OCI-LY1 (cell line): ENCODE measurements around the gene MUC5AC.
"Not testable (repeated sequence)": the region's sequence is repeated elsewhere in the genome, so short reads cannot be mapped to it uniquely, and the experiment has no call there.

Source experiments
- H2AFZ ChIP-seq: fragments of 200-600 bp; sonication (generic), shearing (Covaris generic); 2 replicates; pipeline ENCODE4 v1.6.0; 2014; ENCODE audit warnings: antibody characterized with exemption, mild to moderate bottlenecking, low read length
- H3F3A ChIP-seq: fragments of 200-600 bp; sonication (generic), shearing (Covaris generic); 2 replicates; pipeline ENCODE4 v1.6.0; 2014; ENCODE audit warnings: mild to moderate bottlenecking, antibody characterized with exemption, low read length, moderate library complexity; ENCODE audit not compliant: insufficient read depth
- H3K27ac ChIP-seq: fragments of 200-600 bp; sonication (generic); 2 replicates; pipeline ENCODE4 v1.5.1; 2014; ENCODE audit warnings: low read length, mixed run types, mild to moderate bottlenecking, low read depth; ENCODE audit not compliant: poor library complexity, severe bottlenecking
- H3K27me3 ChIP-seq: fragments of 200-600 bp; sonication (generic); 2 replicates; pipeline ENCODE4 v1.6.0; 2014; ENCODE audit warnings: antibody characterized with exemption, mild to moderate bottlenecking, low read length, moderate library complexity; ENCODE audit not compliant: insufficient read depth
- H3K36me3 ChIP-seq: fragments of 200-600 bp; sonication (generic); 2 replicates; pipeline ENCODE4 v1.6.1; 2014; ENCODE audit warnings: mild to moderate bottlenecking, antibody characterized with exemption, low read length, moderate library complexity, mixed read lengths; ENCODE audit not compliant: insufficient read depth
- H3K4me1 ChIP-seq: fragments of 200-600 bp; sonication (generic); 2 replicates; pipeline ENCODE4 v1.5.1; 2014; ENCODE audit warnings: mild to moderate bottlenecking, low read length, moderate library complexity; ENCODE audit not compliant: insufficient read depth, severe bottlenecking
- H3K4me2 ChIP-seq: fragments of 200-600 bp; sonication (generic), shearing (Covaris generic); 2 replicates; pipeline ENCODE4 v1.6.1; 2014; ENCODE audit warnings: low read length
- H3K4me3 ChIP-seq: fragments of 200-600 bp; sonication (generic); 2 replicates; pipeline ENCODE4 v1.5.1; 2014; ENCODE audit warnings: low read length, low read depth, mild to moderate bottlenecking, mixed read lengths; ENCODE audit not compliant: poor library complexity, severe bottlenecking
- H3K79me2 ChIP-seq: fragments of 200-600 bp; shearing (Covaris generic); 2 replicates; pipeline ENCODE4 v1.6.1; 2016; ENCODE audit warnings: mixed run types, low read length, mixed read lengths; ENCODE audit not compliant: insufficient read depth
- H3K9ac ChIP-seq: fragments of 200-600 bp; sonication (generic), shearing (Covaris generic); 2 replicates; pipeline ENCODE4 v1.6.1; 2014; ENCODE audit warnings: mild to moderate bottlenecking, low read length, mixed read lengths
- H3K9me2 ChIP-seq: fragments of 200-600 bp; sonication (generic), shearing (Covaris generic); 2 replicates; pipeline ENCODE4 v1.6.1; 2014; ENCODE audit warnings: low read depth, mild to moderate bottlenecking, low read length, mixed read lengths
- H3K9me3 ChIP-seq: fragments of 200-600 bp; shearing (Covaris generic); 2 replicates; pipeline ENCODE4 v1.6.1; 2014; ENCODE audit warnings: low read length, mixed read lengths
- H4K20me1 ChIP-seq: fragments of 200-600 bp; sonication (generic), shearing (Covaris generic); 2 replicates; pipeline ENCODE4 v1.6.0; 2016; ENCODE audit warnings: mild to moderate bottlenecking, low read length; ENCODE audit not compliant: insufficient read depth
- CTCF ChIP-seq: fragments of 200-600 bp; sonication (generic), shearing (Covaris generic); IDR thresholded peaks from 2 replicates; pipeline ENCODE4 v1.5.1; 2017; ENCODE audit warnings: mild to moderate bottlenecking, antibody characterized with exemption, low read length, moderate library complexity, mixed read lengths
- EZH2 ChIP-seq: fragments of 200-600 bp; sonication (generic), shearing (Covaris generic); IDR thresholded peaks from 2 replicates; pipeline ENCODE4 v1.8.0; 2017; ENCODE audit warnings: borderline replicate concordance, mixed run types, mild to moderate bottlenecking, antibody characterized with exemption, low read length, moderate library complexity, mixed read lengths

Gene MUC5AC

GRCh38 chr11:1163321-1163910 lies 5.7 kb downstream of the MUC5AC start:
- no peak overlapping the region for H3K9ac ChIP-seq
- no peaks in the 10 kb centered on the region for H3F3A ChIP-seq
- no peak overlapping the region for H3K4me3 ChIP-seq
- no peaks in the 10 kb centered on the region for H3K4me1 ChIP-seq
- no peaks in the 10 kb centered on the region for H3K9me3 ChIP-seq
- no peak overlapping the region for H3K4me2 ChIP-seq
- no peaks in the 10 kb centered on the region for H4K20me1 ChIP-seq
- H3K79me2 ChIP-seq, result no peaks in the 10 kb centered on the region
- no peak overlapping the region for H2AFZ ChIP-seq
- H3K27ac ChIP-seq, result no peak overlapping the region
- no peak for TF ChIP-seq CTCF
- no peak for TF ChIP-seq EZH2
- no peaks in the 10 kb centered on the region for H3K9me2 ChIP-seq
- H3K36me3 ChIP-seq, result no peaks in the 10 kb centered on the region
- no peaks in the 10 kb centered on the region for H3K27me3 ChIP-seq

- H3K27ac ChIP-seq, result no peak overlapping the region
- no peak overlapping the region for H2AFZ ChIP-seq
- H3K9me3 ChIP-seq, result no peaks in the 10 kb centered on the region
- H3K4me3 ChIP-seq, result no peak overlapping the region
- H3K36me3 ChIP-seq, result no peaks in the 10 kb centered on the region
- no peaks in the 10 kb centered on the region for H3K4me1 ChIP-seq
- H3K9me2 ChIP-seq, result no peaks in the 10 kb centered on the region
- no peak for TF ChIP-seq EZH2
- no peak for TF ChIP-seq CTCF
- no peak overlapping the region for H3K9ac ChIP-seq
- H3K79me2 ChIP-seq, result no peaks in the 10 kb centered on the region
- H4K20me1 ChIP-seq, result no peaks in the 10 kb centered on the region
- H3F3A ChIP-seq, result no peaks in the 10 kb centered on the region
- H3K27me3 ChIP-seq, result no peaks in the 10 kb centered on the region
- H3K4me2 ChIP-seq, result no peak overlapping the region
These were observed 6.4 kb downstream of the MUC5AC start for GRCh38 chr11:1163911-1164735.

- not testable (repeated sequence) for H3K4me3 ChIP-seq, H4K20me1 ChIP-seq, H3K4me2 ChIP-seq, H3K9me2 ChIP-seq, H3K27me3 ChIP-seq, H2AFZ ChIP-seq, H3K27ac ChIP-seq, H3K4me1 ChIP-seq, H3K79me2 ChIP-seq, H3K9ac ChIP-seq, H3K36me3 ChIP-seq, H3K9me3 ChIP-seq, H3F3A ChIP-seq
These were observed 7.1 kb downstream of the MUC5AC start for GRCh38 chr11:1164779-1165255.
